Measurements from ENCODE around the gene PLEKHH3.
A peak's percentile ranks its signal among the peaks of the same experiment; 100 is the strongest.

Gene PLEKHH3

DNA sequence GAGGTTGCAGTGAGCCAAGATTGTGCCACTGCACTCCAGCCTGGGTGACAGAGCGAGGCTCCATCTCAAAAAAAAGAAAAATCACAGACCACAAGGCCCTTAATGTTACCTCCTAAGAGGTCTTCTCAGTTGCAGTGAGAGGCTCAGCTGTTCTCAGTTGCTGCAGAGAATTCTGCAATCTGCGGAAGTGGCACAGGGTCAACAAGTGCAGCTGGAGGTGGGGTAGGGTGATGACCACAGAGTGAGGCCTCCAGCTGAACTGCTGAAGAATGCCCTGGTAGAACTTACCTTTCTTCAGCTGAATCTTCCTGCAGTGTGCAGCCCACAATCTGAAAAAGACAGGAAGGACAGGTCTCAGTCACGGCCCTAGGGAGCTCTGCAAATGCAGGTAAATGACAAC, 31.8 kb upstream of the PLEKHH3 start:
- intact Hi-C loops (cut with DNase I; ENCODE audit: low total_unique reads), result no loop called here
- peaks cover 97 to 100% (median 98%) of the 10 kb centered on the region in 3 donors for H3K36me3 ChIP-seq
- DNase-seq, result no peak

DNA sequence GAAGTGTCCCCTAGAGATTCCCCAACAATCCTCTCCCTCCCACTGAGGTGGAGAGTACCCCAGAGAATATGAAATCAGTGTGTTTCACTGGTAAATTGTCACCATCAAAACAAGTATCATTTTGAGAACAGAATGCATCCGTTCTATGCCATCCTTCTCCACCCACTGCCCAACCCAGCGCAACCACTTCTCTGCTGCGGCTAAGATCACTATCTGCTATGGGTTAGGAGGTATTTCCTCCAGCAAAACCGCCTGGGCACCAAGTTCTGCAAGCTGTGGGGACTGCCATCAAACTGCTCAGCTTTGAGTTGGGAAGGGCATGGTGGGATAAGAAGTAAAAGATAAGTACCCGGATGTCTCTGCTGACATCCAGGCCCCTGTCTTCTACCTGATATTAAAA, 29.9 kb upstream of the PLEKHH3 start:
- TF ChIP-seq, protein P1, sequence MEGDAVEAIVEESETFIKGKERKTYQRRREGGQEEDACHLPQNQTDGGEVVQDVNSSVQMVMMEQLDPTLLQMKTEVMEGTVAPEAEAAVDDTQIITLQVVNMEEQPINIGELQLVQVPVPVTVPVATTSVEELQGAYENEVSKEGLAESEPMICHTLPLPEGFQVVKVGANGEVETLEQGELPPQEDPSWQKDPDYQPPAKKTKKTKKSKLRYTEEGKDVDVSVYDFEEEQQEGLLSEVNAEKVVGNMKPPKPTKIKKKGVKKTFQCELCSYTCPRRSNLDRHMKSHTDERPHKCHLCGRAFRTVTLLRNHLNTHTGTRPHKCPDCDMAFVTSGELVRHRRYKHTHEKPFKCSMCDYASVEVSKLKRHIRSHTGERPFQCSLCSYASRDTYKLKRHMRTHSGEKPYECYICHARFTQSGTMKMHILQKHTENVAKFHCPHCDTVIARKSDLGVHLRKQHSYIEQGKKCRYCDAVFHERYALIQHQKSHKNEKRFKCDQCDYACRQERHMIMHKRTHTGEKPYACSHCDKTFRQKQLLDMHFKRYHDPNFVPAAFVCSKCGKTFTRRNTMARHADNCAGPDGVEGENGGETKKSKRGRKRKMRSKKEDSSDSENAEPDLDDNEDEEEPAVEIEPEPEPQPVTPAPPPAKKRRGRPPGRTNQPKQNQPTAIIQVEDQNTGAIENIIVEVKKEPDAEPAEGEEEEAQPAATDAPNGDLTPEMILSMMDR (IDR thresholded peaks at IDR 0.05), result no peak
- no peak overlapping the region for H3K27ac ChIP-seq
- H3K36me3 ChIP-seq, result peaks cover 98 to 100% (median 100%) of the 10 kb centered on the region in 3 donors
- H3K9me3 ChIP-seq, result no peaks in the 10 kb centered on the region
- H3K27me3 ChIP-seq, result no peaks in the 10 kb centered on the region
- peak in 1 of 2 donors; percentile 1 for DNase-seq
- H3K4me3 ChIP-seq, result no peak overlapping the region
- intact Hi-C loops (cut with DNase I; ENCODE audit: low total_unique reads), result no loop called here
- H3K4me1 ChIP-seq, result no peaks in the 10 kb centered on the region

More for the DNA sequence above, 31.8 kb upstream of the PLEKHH3 start:
- H3K9me3 ChIP-seq, result no peaks in the 10 kb centered on the region
- TF ChIP-seq, protein P1 (IDR thresholded peaks at IDR 0.05), result no peak
- H3K4me1 ChIP-seq, result no peaks in the 10 kb centered on the region
- H3K27ac ChIP-seq, result no peak overlapping the region
- no peaks in the 10 kb centered on the region for H3K27me3 ChIP-seq
- no peak overlapping the region for H3K4me3 ChIP-seq

DNA sequence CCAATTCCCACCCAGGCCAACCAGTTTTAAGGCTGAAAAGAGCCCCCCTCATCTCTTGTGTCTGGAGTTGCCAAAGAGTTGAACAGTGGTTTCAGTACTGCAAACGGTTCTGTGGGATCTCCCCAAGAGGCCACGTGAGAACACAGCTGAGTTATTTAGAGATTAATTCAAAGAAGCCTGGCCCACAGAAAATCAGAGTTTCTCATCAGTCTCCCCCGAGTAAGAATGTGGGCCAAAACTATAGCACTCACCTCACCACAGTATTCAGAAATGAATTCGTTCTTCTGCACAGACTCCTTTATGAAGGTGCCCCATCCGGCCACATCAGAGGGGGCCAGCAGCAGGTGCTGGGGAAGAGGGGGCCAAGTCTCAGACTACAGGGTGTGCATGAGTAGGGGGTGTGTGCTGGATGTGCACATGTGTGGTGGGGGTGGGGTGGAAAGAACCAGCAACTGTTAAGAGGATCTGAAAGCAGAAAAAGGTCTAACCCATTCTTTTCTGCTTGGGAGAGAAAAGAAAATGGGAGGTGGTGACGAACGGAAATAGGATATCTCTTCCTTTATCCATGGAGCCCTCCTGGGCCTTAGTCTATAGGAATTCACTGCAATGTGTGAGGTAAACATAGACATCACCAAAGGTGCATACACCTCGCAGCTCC, 28.2 kb upstream of the PLEKHH3 start:
- Histone ChIP-seq H3K9me3 (no peaks in the 10 kb centered on the region), H3K36me3 (peaks cover 96 to 100% (median 100%) of the 10 kb centered on the region in 3 donors), H3K27me3 (no peaks in the 10 kb centered on the region), H3K4me3 (no peak overlapping the region), H3K4me1 (no peaks in the 10 kb centered on the region), H3K27ac (no peak overlapping the region)
- intact Hi-C loops (cut with DNase I; ENCODE audit: low total_unique reads), result no loop called here
- peak in 1 of 2 donors; percentile 23 for DNase-seq
- TF ChIP-seq, protein P1 (IDR thresholded peaks at IDR 0.05), result no peak

DNA sequence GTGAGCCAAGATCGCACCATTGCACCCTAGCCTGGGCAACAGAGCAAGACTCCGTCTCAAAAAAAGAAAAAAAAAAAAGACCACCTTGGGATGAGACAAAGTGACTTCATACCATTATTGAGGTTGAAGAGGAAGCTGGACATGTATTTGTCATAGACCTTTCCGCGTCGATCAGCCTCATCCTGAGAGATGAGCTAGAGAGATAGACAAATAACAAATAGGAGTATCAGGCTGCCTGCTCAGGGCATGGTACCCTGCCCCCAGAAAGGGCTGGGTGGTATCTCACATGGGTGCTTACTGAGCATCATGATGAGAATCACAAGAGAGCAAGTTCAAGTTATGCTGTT, 27.7 kb upstream of the PLEKHH3 start:
- no peak overlapping the region for H3K4me3 ChIP-seq
- DNase-seq, result peak in 1 of 2 donors; percentile 4
- TF ChIP-seq, protein P1 (IDR thresholded peaks at IDR 0.05), result no peak
- peaks cover 92 to 100% (median 98%) of the 10 kb centered on the region in 3 donors for H3K36me3 ChIP-seq
- intact Hi-C loops (cut with DNase I; ENCODE audit: low total_unique reads), result no loop called here
- no peaks in the 10 kb centered on the region for H3K4me1 ChIP-seq
- no peaks in the 10 kb centered on the region for H3K27me3 ChIP-seq
- no peaks in the 10 kb centered on the region for H3K9me3 ChIP-seq
- no peak overlapping the region for H3K27ac ChIP-seq

DNA sequence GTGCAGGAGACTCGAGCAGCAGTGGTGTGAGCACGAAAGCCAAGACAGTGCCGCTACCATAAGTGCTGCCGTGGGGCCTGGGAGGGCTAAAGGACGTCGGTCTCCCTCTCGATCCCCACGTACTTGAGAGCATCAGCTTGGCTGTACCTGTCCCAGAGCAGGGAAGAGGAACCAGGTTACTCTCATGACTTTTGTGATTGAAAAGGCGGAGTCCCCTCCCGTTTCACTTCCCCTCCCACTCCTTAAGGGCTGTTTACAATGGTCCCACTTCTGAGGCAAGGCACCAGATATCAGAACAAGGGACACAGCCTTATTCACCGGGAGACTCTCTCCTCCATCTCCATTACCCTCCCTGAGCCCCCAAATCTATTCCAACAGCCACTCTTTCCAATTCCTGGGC, 25.7 kb upstream of the PLEKHH3 start:
- Histone ChIP-seq H3K9me3 (no peaks in the 10 kb centered on the region), H3K36me3 (peaks cover 71 to 100% (median 85%) of the 10 kb centered on the region in 3 donors), H3K4me3 (no peak overlapping the region), H3K27ac (no peak overlapping the region), H3K27me3 (no peaks in the 10 kb centered on the region), H3K4me1 (peaks cover 0 to 6% (median 2%) of the 10 kb centered on the region in 4 donors)
- intact Hi-C loops (cut with DNase I; ENCODE audit: low total_unique reads), result no loop called here
- DNase-seq, result no peak
- TF ChIP-seq, protein P1 (IDR thresholded peaks at IDR 0.05), result no peak
